PC-3 (cell line): ENCODE data around the gene SHISAL2A. TPM values are rescaled to one million over a fixed set of nuclear protein-coding genes. Genes with fewer than 3 reads are reported as not detected.

Source experiments
- ATAC-seq: fragments of 200-7000 bp; cut with Tn5 transposase; 2 replicates; pipeline ENCODE4 v1.9.1; 2020; ENCODE audit warnings: mild to moderate bottlenecking, moderate library complexity
- BruUV-seq: library from RNA; stranded (reverse); fragments of 400-500 nt; replicated peaks from 2 replicates; lab custom pipeline; 2021; lab: Mats Ljungman, UMichigan
- CTCF ChIA-PET: fragments of 300-600 bp; sonication (Branson Sonifier 250); formaldehyde crosslinking; loops from one replicate; lab custom pipeline; 2022; ENCODE audit warnings: antibody characterized with exemption; lab: Charles Lee
- POLR2A ChIA-PET: fragments of 300-600 bp; sonication (Branson Sonifier 250); formaldehyde crosslinking; loops from one replicate; lab custom pipeline; 2022; ENCODE audit warnings: antibody characterized with exemption; ENCODE audit not compliant: unreplicated experiment; lab: Charles Lee
- DNase-seq: peaks from one replicate; pipeline ENCODE4 v3.0.0-alpha.2; 2015
- H2AFZ ChIP-seq: fragments of 300-600 bp; sonication (generic); 2 replicates; pipeline ENCODE4 v1.6.0; 2016; ENCODE audit warnings: antibody characterized with exemption, low read length
- H3F3A ChIP-seq: fragments of 300-600 bp; sonication (generic); one replicate; pipeline ENCODE4 v1.6.0; 2017; ENCODE audit warnings: antibody characterized with exemption, low read length, control low read depth, mild to moderate bottlenecking; ENCODE audit not compliant: unreplicated experiment
- H3K27ac ChIP-seq: fragments of 300-600 bp; sonication (generic); 2 replicates; pipeline ENCODE4 v1.5.1; 2016; ENCODE audit warnings: mild to moderate bottlenecking, low read length
- H3K27me3 ChIP-seq: fragments of 300-600 bp; sonication (generic); 2 replicates; pipeline ENCODE4 v1.6.1; 2016; ENCODE audit warnings: low read length, mixed read lengths
- H3K36me3 ChIP-seq: fragments of 300-600 bp; sonication (generic); 2 replicates; pipeline ENCODE4 v1.6.1; 2016; ENCODE audit warnings: low read depth, mixed run types, low read length, mixed read lengths
- H3K4me1 ChIP-seq: fragments of 300-600 bp; sonication (generic); 2 replicates; pipeline ENCODE4 v1.5.1; 2016; ENCODE audit warnings: low read length; ENCODE audit not compliant: insufficient read depth
- H3K4me2 ChIP-seq: fragments of 300-600 bp; sonication (generic); 2 replicates; pipeline ENCODE4 v1.6.0; 2016; ENCODE audit warnings: low read length
- H3K4me3 ChIP-seq: fragments of 300-600 bp; sonication (generic); 2 replicates; pipeline ENCODE4 v1.5.1; 2016; ENCODE audit warnings: mild to moderate bottlenecking, low read length, mixed read lengths
- H3K79me2 ChIP-seq: fragments of 300-600 bp; sonication (generic); 2 replicates; pipeline ENCODE4 v1.6.1; 2017; ENCODE audit warnings: low read length, mixed read lengths
- H3K9ac ChIP-seq: fragments of 300-600 bp; sonication (generic); 2 replicates; pipeline ENCODE4 v1.6.0; 2016; ENCODE audit warnings: mild to moderate bottlenecking, low read length
- H3K9me2 ChIP-seq: fragments of 300-600 bp; sonication (generic); replicated peaks from 2 replicates; pipeline ENCODE4 v1.6.1; 2016; ENCODE audit warnings: mixed run types, low read length, mixed read lengths
- H3K9me3 ChIP-seq: fragments of 300-600 bp; sonication (generic); 2 replicates; pipeline ENCODE4 v1.6.1; 2016; ENCODE audit warnings: low read length, mixed read lengths
- H4K20me1 ChIP-seq: fragments of 300-600 bp; sonication (generic); 2 replicates; pipeline ENCODE4 v1.6.1; 2016; ENCODE audit warnings: low read length, mixed read lengths
- CTCF ChIP-seq: fragments of 300-600 bp; sonication (generic); conservative IDR thresholded peaks from 2 replicates; pipeline ENCODE4 v1.5.1; 2017; ENCODE audit warnings: antibody characterized with exemption, low read depth, mild to moderate bottlenecking, low read length
- EZH2 ChIP-seq: fragments of 300-600 bp; sonication (generic); IDR thresholded peaks from one replicate; pipeline ENCODE4 v1.6.1; 2017; ENCODE audit warnings: antibody characterized with exemption, mild to moderate bottlenecking, low read length; ENCODE audit not compliant: unreplicated experiment
- EZH2phosphoT487 ChIP-seq: fragments of 300-600 bp; sonication (generic); IDR thresholded peaks from 2 replicates; pipeline ENCODE4 v1.6.1; 2018; ENCODE audit warnings: mild to moderate bottlenecking, antibody characterized with exemption, low read length, borderline replicate concordance
- intact Hi-C: fragments of 100-400 bp; cut with micrococcal nuclease; formaldehyde crosslinking; loops from 2 replicates; pipeline ENCODE4 v1.9.0; 2023
- total RNA-seq: library from RNA; depleted of rRNA; stranded (reverse); fragments of >200 nt; gene quantifications from 2 replicates; pipeline ENCODE4 v1.2.3, GENCODE V29; 2014

The SHISAL2A gene
- total RNA-seq, 1 experiment from 2014 or later: not detected

GRCh38 chr1:52677076-52677806 lies 44.3 kb downstream of the SHISAL2A start:
- intact Hi-C loops: no loop called here
- no peak for TF ChIP-seq EZH2phosphoT487
- TF ChIP-seq CTCF: no peak
- TF ChIP-seq EZH2: no peak
- Histone ChIP-seq H3K4me1 (peaks cover 13% of the 10 kb centered on the region), H3K9me2 (no peaks in the 10 kb centered on the region), H4K20me1 (no peaks in the 10 kb centered on the region), H3K27ac (no peak overlapping the region), H3K9ac (no peak overlapping the region), H3F3A (no peaks in the 10 kb centered on the region), H3K4me3 (no peak overlapping the region), H2AFZ (no peak overlapping the region), H3K36me3 (no peaks in the 10 kb centered on the region), H3K9me3 (no peaks in the 10 kb centered on the region), H3K79me2 (no peaks in the 10 kb centered on the region), H3K27me3 (no peaks in the 10 kb centered on the region), H3K4me2 (no peak overlapping the region)
- no TSS peak for BruUV-seq
- DNase-seq: no peak
- POLR2A ChIA-PET: no interaction called here
- no peak for ATAC-seq
- CTCF ChIA-PET: no interaction called here

GRCh38 chr1:52679048-52679447 lies 46.1 kb downstream of the SHISAL2A start:
- H4K20me1 ChIP-seq: no peaks in the 10 kb centered on the region
- no peaks in the 10 kb centered on the region for H3K27me3 ChIP-seq
- POLR2A ChIA-PET: no interaction called here
- no peak for ATAC-seq
- peaks cover 13% of the 10 kb centered on the region for H3K4me1 ChIP-seq
- H3K9me3 ChIP-seq: no peaks in the 10 kb centered on the region
- no peaks in the 10 kb centered on the region for H3K36me3 ChIP-seq
- H3K4me2 ChIP-seq: no peak overlapping the region
- no peak for TF ChIP-seq EZH2phosphoT487
- TF ChIP-seq EZH2: no peak
- TF ChIP-seq CTCF: no peak
- H3K27ac ChIP-seq: no peak overlapping the region
- DNase-seq: no peak
- no peak overlapping the region for H2AFZ ChIP-seq
- H3K79me2 ChIP-seq: no peaks in the 10 kb centered on the region
- no peaks in the 10 kb centered on the region for H3F3A ChIP-seq
- intact Hi-C loops: no loop called here
- no peak overlapping the region for H3K9ac ChIP-seq
- no peaks in the 10 kb centered on the region for H3K9me2 ChIP-seq
- BruUV-seq: no TSS peak
- CTCF ChIA-PET: no interaction called here
- no peak overlapping the region for H3K4me3 ChIP-seq

GRCh38 chr1:52679498-52679897 lies 46.5 kb downstream of the SHISAL2A start:
- intact Hi-C loops: no loop called here
- no peak for ATAC-seq
- CTCF ChIA-PET: no interaction called here

More at GRCh38 chr1:52679498-52679897, 46.5 kb downstream of the SHISAL2A start:
- Histone ChIP-seq H2AFZ (no peak overlapping the region), H3K9ac (no peak overlapping the region), H3K79me2 (no peaks in the 10 kb centered on the region), H3K4me1 (peaks cover 8% of the 10 kb centered on the region), H3F3A (no peaks in the 10 kb centered on the region), H4K20me1 (no peaks in the 10 kb centered on the region), H3K4me3 (no peak overlapping the region), H3K27me3 (no peaks in the 10 kb centered on the region), H3K9me3 (no peaks in the 10 kb centered on the region), H3K9me2 (no peaks in the 10 kb centered on the region), H3K36me3 (peaks cover 3% of the 10 kb centered on the region; the same call in 1 of the 2 replicates), H3K4me2 (no peak overlapping the region), H3K27ac (no peak overlapping the region)
- BruUV-seq: no TSS peak
- TF ChIP-seq EZH2: no peak
- POLR2A ChIA-PET: no interaction called here
- no peak for DNase-seq
